Measurements from ENCODE around the gene CAND2.
"Not testable (repeated sequence)": the region's sequence is repeated elsewhere in the genome, so short reads cannot be mapped to it uniquely, and the experiment has no call there.

GRCh38 chr3:12787967-12788690 lies 8.4 kb upstream of the CAND2 start:
- not testable (repeated sequence) for TF ChIP-seq CTCF (IDR thresholded peaks at IDR 0.05 in 2 of 3, conservative IDR thresholded peaks at IDR 0.05 in 1 of 3; ENCODE audit: control insufficient read depth in 2 of 3, extremely low read depth in 1 of 3, insufficient read depth in 1 of 3, low read depth in 3 of 3, low read length in 3 of 3); KDM1A (IDR thresholded peaks at IDR 0.05; ENCODE audit: borderline replicate concordance); TARDBP (IDR thresholded peaks at IDR 0.05; ENCODE audit: borderline replicate concordance); TCF7 (IDR thresholded peaks at IDR 0.05; ENCODE audit: borderline replicate concordance); MYC (IDR thresholded peaks at IDR 0.05; ENCODE audit: insufficient read depth, insufficient read length, insufficient replicate concordance, low read length, severe bottlenecking); ZNF622 (IDR thresholded peaks at IDR 0.05)

All from GM12878 (cell line).